HG03135 (cell line): Measurements from ENCODE around the gene ANKRD22.
A peak's percentile ranks its signal among the peaks of the same experiment; 100 is the strongest.

Experiments used
- ATAC-seq: cut with Tn5 transposase; IDR thresholded peaks from one replicate; pipeline ENCODE4 v1.9.1; 2021; ENCODE audit warnings: mild to moderate bottlenecking, moderate library complexity; ENCODE audit not compliant: unreplicated experiment

ANKRD22 gene

DNA sequence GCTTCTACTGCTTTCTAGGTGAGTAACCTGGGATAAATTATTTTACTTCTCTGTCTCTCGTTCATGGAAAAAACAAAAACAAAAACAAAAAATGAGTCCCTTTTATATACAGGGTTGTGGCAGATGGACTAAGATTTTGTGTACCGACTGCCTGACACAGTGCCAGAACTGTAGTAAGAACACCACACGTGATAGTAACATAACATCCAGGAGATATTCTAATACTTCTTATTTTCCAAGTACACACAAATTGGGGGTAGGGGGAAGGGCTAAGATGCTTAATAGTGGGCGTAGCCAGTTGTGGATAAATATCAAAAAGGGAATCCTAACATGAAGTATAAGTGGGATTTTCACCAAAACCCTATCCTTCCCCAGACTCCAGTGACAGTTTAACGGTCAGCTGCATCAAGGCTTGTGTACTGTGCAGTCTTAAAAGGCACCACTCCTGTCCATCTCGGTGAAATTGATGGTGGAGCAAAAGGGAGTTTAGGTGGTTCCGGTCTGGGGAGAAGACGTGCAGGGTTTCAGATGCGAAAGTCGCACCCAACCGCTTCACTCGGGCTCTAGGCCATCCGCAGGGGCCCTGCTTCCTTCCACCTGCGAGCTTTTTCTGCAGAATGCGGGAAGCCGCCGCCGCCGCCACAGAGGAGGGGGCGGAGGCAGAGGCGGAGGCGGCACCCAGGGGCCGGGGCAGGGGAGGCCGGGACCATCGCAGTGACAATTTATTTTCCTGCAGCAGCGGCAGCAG lies 28.1 kb upstream of the ANKRD22 start, which contains the start of gene STAMBPL1:
Gene STAMBPL1 (plus strand): TSS at position 712 of the 748 bp plus-strand sequence. CDS start 21,464 bp downstream, outside the sequence.
- peak; percentile 45 for ATAC-seq

DNA sequence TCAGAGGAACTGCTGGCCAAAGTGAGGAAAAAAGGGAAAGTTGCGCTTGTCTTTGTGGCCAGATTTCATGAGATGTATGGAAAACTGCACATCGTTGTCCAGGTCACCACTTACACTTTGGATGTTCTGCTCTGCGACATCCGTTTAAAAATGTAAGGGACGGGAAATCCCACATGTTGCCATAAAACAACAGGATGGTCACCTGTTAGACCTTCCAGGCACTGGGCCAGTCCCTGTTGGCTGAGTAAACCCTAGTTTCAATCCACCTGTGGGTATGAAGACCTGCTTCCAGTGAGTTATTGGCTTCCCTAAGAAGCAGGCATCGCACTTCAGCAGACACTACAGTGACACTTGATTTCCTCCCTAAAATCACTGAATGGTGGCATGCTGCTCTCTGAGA lies 25.7 kb upstream of the ANKRD22 start:
- no peak for ATAC-seq

DNA sequence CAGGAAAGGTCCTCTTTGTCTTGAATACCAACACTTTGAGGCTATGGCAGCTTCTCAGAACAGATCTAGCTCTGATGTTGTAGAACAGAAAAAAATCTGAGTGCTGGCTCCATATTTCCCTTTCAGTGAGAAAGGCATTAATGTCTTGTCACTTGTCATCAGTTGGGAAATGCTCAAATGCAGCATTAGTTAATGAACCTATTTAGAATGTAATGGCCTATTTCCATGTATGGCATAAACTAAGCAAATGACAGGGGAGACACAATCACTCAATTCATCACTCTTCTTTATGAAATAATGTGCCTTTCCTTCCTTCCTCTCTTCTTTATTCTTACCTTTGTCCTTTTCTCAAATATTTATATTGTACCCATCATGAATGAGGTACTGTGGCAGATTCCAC lies 23.4 kb upstream of the ANKRD22 start:
- ATAC-seq = no peak

DNA sequence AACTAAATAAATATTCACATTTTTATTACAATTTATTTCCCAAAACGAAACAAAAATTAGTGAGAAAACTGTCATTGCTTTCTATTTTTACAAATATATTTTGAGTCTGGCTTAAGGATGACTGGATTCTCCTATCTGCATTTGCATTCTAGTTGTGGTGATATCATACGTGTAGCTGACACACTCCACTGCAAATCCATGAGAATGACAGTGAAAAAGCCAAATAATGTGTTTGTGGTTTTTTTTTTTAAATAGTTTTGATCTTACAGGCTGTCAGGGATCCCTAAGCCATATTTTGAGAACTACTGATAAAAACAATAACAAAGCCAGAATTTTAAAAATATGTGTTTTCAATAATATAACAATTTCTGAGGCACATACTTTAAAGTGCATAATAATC lies 22.6 kb upstream of the ANKRD22 start:
- no peak for ATAC-seq

DNA sequence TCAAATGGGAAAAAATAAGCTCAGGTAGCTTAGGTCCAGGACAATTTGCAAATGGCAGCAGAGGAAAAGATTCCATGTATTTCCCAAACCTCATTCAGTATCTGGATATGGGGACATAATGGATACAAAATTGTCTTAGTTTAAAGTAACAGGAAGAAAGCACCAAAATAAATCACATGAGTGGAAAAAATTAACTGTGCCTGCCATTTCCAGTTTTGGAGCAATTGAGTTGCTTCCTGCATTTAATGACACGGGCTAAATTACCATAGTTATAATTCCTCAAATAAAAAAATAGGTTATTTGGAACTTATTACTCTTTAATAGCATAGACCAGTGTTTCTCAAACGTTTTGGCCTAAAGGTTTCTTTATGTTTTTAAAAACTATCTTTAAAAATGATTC lies 22.1 kb upstream of the ANKRD22 start:
- no peak for ATAC-seq

DNA sequence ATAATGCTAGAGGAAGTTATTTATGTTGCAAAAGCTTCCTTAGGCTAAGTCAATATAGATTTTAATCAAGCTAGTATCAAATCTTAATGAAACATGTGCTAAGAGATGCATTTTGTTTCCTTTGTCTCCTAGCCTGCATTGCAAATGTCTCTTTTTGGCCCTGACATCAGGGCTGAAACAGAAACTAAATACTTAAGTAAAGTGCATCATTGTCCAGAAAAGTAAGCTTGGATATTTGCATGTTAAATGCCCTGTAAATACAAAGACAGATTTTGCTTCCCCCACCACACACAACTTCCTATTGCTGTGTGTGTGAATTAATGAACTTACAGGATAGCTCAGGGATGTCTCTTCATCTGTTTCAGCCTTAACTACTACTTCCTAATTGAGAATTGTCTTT lies 18.4 kb upstream of the ANKRD22 start:
- no peak for ATAC-seq

DNA sequence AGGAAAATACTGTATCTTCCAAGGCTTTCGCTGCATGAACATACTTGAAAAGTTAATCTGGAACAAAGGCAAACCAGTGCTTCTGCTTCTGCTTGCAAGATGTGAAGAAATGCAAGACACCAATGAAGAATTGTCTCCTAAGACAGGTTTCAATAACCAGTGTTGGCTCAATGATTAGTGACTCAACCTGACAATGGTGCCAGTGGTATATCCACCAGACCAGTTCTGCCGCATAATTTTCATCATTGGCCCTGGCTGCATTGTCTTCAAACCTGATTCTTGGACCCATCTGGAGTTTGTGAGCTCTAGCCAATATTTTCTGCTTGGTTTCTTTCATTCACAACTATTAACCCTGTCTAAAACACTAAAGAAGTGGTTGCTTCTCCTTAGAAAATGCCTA lies 14.8 kb upstream of the ANKRD22 start:
- no peak for ATAC-seq

DNA sequence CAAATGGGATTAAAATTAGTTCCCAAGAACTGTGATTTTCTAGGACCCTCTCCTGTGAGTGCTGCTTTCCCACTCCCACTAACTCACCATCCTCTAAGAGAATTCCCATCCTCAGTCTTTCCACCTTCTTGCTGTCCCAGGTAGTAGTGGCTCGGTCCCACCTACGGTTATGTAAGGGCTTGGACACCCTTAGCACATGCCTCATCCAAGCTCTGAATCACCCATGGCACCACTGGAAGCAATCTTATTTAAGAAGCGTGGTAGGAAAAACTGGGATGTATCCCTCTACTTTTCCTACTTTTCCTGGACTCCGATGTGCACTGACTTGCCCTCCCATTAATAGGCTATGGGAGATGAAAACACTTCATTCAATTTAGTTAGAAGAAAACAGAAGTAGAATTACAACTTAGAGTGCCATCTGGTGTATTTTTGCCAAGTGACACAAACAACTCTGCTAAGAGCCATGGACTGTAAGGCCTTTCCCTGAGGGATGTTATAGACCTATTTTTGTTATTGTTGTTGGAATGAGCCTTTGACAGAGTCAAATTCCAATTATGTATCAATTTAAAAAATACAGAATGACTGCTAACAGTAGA lies 13.7 kb upstream of the ANKRD22 start:
- ATAC-seq = no peak

DNA sequence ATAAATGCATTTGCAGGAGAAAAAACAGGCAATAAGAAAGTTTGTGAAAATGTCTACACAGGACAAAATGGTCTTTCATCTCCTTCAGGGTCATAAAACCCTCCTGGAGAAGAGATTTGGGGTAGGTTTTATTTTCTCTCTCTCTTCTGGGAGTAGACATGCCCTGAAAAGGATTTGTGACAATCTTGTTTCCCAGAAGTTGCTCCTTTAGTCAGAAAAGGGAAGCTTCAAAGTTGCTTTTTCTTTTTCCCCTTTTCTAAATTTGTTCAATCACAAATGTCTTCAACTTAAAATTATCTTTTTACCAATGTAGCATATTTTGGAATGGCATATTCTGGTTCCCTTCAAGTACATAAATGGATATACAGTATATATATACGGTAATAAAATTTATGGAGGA lies 9.4 kb upstream of the ANKRD22 start:
- no peak for ATAC-seq

DNA sequence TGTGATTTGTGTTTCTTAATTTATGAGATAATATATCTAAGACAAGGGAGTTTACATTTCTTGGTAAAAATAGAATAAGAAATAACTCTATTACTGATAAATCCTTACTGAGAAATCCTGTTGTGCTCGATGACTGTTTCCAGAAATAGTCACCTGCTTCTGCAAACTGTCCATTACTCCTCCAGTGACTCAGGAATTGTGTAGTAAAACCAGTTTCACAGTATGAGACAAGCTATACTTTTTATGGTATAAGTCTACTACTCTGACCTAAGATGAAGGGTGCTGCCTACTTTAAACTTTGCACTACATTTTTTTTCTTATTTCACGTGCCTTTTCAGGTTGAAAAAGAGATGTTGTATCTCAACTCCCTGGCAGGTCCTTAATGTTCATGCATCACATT lies 6.8 kb upstream of the ANKRD22 start:
- no peak for ATAC-seq

DNA sequence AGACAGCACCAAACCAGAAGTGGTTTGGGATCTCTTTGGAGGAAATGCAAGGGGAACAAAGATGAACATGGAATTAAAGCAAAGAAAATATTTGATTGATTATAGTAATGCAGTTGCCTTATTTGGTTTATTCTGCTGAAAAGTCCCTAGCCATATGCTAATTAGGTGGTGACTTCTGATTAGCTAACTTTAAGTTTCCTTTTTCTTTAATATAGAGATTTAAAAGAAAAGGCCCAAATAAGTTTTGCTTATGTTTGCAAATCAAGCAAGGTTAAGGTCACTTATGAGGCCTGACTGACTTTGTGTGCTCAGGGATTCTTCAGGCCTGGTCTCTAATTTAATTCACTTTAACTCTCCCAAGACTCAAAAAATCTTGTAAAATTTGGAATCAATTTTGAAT lies 6.2 kb upstream of the ANKRD22 start:
- ATAC-seq = no peak

DNA sequence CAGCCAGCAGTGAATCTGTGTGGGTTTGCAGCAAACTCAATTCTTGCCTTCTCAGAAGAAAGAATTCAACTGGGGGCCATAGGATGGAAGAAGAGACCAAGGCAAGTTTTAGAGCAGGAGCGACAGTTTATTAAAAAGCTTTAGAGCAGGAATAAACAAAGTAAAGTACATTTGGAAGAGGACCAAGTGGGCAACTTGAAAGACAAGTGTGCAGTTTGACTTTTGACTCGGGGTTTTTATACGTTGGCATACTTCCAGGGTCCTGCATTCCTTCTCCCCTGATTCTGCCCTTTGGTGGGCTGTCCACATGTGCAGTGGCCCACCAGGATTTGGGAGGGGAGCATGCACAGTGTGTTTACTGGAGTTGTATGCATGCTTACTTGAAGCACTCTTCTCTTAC lies 3.0 kb upstream of the ANKRD22 start:
- no peak for ATAC-seq

DNA sequence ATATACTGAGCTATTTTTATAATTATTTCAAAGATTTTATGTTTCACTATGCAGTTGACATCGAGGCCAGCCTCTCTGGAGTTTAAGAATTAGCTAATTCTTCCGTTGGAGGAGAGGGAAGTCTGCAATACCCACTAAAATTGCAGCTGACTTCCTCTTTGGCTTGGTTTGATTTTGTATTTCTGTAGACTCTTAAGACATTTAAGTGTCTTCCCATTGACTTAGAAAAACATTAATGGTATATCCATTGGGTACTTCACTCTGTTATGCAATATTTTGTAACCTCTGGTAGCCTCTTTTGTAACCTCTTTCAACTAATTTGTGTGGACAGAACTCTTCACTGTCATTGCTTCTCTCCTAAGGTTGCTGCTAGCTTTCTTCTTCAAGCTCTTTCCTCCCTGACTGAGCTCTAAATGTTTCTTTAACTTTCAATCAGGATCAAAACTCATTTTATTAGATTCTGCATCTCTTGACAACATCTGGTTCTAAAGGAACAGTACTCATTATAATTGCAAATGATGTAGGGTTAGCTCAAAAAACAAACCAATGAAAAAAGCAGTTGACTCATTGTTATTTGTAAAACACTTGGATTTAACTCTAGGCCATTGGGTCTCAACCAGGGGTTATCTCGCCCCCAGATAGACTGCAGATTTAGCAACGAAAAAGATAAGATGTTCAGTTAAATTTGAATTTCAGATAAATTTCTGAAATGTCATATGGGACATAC lies 1.7 kb upstream of the ANKRD22 start:
- no peak for ATAC-seq

DNA sequence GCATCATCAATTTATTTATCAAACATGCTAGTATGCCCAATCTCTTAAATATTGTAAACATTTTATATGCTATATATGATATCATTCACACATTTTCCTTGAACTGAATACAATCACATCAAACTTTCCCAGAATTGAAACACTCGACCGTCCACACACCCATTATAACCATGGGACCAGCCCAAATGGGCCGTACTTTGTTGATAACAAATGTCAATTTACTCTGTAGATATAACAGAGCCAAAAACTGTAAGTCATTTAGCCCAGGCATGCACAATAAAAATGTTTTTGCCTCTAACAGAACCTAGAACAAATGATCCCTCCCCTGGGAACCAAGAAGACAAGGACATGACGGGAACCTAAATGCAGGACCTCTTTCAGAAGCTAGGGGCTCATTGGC lies 683 bp upstream of the ANKRD22 start:
- no peak for ATAC-seq

DNA sequence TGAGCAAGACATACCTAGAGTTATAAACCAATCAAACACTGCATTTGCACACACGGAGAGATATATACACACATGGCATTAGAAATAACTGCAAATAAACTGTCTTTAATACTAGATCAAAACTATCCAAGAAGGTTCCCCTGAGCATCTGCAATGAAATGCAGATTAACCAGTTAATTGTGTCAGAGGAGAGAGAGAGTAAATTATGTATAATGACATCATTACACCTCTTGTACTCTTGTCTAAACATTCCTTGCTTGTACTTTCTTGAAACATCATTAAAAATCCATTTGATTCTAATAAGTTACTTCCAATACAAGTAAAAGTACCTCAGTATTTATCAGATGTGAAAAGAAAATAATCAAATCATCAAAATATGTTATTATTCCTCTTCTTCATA lies 932 bp downstream of the ANKRD22 start:
- no peak for ATAC-seq

DNA sequence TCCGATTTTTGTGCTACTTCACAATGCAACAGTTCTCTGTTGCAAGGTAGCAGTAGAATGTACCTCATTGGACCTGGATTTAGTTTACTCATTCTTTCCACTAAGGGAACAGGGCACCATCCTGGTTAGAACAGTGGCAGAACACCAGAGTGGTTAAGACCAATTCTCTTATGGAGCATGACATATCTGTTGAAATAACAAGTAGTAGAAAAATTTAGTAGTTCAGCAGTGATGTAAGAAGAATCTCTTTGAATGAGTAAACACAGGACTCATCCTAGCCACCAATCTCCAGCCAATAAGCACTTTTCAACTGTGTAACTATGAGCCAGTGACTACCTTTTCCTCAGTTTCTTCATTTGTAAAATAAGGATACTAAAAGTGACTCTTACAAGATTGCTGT lies 2.4 kb downstream of the ANKRD22 start:
- ATAC-seq = no peak

DNA sequence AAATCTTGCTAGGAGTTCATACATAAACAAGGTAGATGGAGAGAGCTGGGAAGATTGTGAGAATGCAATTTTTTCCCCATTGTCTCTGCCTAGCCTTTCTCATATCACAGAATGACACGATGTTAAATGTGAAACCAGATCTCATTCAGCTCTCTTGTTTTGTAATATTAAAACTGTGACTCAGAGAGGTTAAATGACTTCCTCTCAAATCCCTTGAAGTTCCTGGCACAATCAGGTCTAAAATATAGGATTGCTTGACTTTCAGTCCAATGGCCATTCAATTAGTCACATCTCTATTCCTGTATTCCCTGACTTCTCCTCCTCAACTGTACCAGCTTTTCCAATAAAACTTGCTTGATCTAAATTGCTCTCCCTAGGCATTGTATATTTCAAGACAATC lies 3.1 kb downstream of the ANKRD22 start:
- ATAC-seq = no peak

DNA sequence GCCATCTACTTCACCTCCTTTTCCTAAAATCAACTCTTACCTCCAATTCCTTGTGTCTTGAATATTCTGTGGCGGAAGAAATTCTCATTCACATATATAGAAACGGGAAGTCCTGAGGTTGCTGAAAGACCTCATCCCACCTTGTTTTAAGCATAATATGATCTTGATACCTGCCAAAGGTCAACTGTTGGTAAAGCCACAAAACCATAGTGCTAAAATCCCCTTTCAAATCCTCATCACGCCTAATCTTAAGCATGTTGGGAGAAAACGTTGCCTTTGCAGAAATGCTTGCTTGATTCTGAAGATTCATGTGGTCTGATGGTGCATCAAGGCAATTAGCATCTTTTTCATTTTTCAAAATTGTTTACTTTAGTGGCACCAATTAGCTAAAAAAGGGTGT lies 8.5 kb downstream of the ANKRD22 start:
- ATAC-seq = no peak

DNA sequence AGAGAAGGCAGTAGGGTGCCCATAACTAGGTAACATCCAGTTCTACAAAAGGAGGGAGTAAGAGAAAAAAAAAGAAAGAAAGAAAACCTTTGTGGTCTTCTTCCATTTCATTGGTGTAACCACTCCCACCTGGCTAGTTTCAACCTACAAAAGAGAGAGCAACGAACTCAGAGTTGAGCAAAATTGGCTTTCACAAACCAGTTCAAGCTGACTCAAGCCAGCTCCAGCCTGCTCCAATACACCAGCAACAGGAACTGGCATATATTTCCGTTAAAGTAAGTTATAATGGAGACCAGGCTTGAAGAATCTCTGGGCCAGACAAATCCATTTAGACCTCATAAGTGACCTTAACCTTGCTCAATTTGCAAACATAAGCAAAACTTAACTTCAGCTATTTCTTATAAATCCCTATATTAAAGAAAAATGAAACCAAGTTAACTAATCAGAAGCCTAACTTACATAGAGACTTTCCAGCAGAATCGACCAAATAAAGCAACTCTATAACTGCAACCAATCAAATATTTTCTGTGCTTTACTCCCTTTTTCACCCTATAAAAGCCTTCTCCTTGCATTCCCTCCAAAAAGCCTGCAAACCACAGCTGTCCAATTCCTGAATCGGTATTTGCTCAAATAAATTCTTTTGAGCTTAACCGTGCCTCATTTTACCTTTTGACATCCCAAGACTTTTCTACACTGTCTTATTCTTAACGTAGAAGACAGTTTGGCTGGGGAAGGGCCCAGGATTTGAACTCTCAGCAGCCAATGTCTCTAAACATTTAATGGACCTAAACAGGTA lies 10.1 kb downstream of the ANKRD22 start:
- no peak for ATAC-seq

DNA sequence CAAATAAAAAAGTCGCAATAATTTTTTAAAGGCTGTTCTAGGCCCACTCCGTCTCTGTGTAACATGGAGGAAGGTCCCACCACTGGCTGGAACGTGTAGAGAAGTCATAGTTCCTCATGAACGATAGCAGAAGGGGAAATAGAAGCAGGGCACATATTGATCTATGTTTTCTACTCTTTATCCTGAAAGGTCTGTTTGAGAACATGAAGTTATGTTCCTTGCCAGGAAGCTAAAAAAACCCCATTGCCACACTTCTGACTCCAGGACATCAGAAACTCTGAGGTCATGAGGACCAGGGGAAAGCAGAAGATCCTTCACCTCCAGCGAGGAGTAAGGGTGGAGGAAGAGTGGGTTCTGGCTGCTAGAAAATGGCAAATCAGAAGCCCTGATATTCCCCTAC lies 10.8 kb downstream of the ANKRD22 start:
- ATAC-seq = no peak

DNA sequence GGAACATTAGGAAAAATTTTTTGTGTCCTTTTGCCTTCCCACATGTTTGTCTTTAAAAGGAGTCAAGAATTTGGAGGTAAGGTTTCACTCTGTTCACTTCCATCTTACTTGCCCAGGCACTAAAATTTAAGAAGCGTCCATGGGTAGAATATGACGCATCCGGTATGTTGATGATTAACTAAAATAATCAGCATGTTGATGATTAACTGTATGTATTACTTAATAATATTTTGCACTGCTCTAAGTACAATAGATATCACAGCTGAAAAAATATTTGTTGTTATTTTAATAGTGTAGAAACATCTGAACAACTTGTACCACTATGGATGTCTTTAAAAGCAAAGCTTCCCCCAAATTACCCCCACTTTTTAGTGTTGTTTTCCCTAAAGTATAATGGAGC lies 11.5 kb downstream of the ANKRD22 start:
- no peak for ATAC-seq
